ENCODE measurements around the gene CAPN10.

Gene CAPN10

GRCh38 chr2:240604291-240604938 lies 17.9 kb downstream of the CAPN10 start:
- no peak for DNase-seq

- no peak for DNase-seq
Measured at GRCh38 chr2:240604939-240605716, 18.6 kb downstream of the CAPN10 start.

DNA sequence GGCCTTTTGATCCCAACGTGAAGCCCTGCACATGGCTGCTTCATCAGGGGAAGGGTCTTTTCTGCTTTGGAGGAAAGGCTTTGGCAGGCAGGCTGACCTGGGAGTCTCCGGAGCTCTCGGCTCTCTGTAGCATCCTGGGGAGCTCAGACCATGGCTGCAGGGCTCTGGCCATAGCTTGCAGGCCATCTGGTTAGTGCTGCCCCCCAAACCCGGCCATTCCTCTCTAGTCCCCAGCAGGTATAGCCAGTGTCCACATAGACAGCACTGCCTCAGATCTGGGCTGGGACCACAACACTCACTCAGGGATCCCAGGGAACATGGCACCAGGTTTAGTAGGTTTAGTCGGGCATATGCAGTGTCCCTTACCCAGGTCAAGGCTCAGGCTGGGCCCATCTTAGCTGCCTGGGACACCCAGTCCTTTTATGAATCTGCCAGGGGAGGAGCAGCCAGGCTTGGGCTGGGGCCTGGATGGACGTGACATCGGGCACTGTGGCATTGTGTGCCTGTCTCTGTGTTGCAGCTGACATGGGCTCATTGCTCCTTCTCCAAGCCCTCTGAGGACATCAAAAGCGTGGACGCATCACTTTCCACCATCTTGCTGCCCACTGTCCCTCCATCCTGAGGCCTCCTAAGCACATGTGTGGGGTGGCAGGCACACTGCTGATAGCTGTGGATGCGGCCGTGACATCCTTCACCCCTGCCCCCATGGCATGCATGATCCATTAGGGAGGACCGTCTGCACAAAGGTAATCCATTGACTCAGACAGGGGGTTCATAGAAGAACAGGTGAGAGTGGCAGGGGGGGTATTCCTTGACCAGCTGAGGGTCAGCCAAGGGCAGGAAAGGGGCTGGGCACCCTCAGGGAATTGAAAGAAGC lies 19.6 kb downstream of the CAPN10 start:
- no peak for DNase-seq

DNA sequence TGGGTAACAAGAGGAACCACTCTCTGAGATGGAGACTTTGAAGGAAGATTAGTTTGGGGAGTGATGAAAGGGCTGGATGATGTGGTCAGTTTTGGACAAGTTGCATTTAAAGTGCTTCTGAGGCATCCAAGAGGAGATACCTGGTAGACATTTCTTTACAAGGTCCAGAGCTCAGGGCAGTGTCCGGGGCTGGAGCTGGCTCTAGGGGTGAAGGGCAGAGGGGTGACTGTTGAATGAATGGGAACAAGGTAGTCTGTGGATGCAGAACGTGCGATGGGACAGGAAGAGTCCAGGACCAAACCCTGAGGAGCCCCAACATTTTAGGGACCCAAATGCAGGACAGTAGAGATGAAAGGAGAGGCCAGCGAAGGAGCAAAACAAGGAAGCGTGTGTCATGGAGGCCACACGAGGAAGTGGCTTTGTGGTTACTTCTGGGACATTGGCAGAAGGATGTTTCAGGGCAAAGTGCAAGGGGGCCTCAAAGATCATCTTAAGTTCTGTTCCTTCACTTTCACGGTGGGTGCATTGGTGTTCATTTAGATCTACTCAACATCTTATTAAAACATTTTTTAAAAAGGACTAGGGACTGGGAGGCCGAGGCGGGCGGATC lies 25.2 kb downstream of the CAPN10 start:
- no peak for DNase-seq

GRCh38 chr2:240613781-240614180 lies 27.2 kb downstream of the CAPN10 start:
- no peak for DNase-seq

DNA sequence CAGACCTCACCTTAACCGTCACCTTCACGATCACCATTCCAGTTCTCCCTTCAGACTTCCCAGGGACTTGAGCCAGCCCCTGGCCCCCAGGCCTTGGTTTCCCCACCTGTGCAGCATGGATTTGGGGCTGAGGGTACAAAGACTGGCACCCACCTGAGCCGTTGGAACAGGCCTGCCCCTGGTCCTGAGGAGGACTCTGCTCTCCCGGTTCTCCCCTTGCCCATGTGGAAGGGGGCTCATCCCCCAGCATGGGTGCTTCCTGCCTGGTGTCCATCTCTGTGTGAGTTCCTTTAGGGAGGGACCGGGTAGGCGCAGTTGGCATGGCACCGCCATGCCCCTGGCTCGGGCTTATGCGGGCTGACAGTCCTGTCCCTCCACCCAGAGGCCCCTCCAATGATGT lies 27.9 kb downstream of the CAPN10 start:
- DNase-seq: no peak

GRCh38 chr2:240615396-240615795 lies 28.9 kb downstream of the CAPN10 start:
- DNase-seq: no peak

DNA sequence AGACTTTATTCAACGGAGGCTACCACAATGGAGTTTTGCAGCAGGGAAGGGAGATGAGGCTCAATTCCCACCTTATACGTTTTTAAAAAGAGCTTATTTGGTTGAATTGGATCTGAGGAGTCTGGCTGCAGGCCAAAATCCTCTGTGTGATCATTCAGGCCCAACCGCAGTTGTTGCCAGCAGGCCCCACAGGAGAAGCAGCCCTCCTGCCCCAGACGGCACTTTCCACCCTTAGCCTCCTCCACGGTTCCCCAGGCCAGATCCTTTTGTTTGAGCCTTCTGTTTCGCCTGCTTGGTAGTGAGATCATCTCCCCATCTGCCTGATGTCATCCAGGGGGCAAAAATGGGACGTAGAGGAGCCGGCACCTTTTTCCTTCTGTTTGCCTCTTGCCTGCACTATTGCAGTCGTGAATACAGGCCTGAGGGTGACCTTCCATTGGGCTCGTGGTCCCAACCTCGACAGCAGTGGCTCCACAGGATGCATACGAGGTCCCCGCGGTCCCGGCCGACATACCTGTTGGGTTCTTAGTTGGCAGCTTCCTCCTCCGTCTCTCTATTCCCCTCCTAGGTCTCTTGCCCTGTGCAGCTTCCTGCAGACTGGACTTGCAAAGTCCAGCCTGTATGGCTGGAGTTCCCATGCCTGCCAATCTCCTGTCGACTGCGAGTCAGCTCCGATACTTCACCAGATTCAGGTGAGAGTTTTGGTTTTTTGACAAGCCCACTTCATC lies 29.4 kb downstream of the CAPN10 start:
- DNase-seq: no peak

- peak; percentile 13 for DNase-seq
Measured at GRCh38 chr2:240616860-240617666, 30.5 kb downstream of the CAPN10 start.

DNA sequence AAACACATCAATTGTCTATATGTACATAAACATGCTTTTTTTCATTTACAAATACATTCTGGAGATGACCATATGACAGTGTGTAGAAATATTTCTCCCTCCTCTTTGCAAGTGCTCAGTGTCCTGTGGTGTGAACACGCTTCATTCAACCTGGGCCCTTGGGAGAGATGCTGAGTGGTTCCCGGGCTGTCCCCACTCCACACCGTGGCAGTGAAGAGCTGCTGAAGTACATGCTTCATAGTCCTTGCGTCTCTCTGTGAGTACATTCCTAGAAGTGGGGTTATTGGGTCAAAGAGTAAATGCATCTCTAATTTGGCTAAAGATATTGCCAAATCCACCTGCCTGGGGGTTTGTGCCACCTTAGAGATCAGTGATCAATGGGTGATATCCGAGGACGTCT lies 32.2 kb downstream of the CAPN10 start:
- no peak for DNase-seq

- no peak for DNase-seq
Measured at GRCh38 chr2:240619506-240620148, 33.1 kb downstream of the CAPN10 start.

DNA sequence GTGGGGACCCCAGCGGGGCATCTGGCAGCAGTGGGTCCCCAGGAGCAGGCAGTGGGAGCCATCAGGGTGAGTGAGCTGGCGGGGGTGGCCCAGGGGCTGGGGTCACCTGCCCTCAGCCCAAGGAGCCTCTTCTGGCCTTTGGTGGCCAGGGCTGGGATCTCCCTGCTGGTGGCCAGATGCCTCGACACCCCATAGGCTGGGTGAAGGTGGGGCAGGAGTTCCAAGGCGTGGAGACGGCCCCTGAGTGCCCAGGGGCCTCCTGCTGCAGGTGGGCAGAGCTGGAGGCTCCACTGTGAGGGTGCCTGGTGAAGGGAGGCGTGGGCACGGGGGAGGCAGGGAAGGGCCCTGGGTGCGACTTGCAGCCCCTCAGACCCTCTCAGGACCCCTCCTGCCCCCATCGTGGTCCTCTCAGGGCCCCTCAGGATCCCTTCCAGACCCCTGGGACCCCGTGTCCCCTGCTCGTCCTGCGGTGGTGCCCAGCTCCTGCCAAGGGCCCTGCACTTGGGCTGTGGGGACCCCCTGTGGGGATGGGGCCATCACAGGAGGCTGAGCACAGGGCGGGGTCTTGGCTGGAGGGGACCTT lies 33.7 kb downstream of the CAPN10 start:
- no peak for DNase-seq

DNA sequence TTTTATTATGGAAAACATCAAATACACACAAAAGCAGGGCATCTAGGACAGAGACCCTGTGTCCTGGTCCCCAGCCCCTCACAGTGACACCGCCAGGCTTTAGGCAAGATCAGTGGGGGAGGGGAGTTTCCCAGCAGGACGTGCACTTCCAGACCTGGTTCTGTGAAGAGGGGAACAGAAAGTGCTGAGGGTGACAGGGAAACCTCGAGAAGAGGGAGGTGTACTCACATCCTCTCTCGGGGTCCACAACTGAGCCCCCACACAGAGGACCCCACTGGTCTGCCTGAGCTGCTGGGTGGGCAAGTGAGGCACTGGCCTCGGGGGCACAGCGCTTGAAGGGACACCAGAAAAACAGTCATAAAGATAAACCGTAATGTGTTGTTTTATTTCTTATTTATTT lies 34.3 kb downstream of the CAPN10 start:
- DNase-seq: no peak

DNA sequence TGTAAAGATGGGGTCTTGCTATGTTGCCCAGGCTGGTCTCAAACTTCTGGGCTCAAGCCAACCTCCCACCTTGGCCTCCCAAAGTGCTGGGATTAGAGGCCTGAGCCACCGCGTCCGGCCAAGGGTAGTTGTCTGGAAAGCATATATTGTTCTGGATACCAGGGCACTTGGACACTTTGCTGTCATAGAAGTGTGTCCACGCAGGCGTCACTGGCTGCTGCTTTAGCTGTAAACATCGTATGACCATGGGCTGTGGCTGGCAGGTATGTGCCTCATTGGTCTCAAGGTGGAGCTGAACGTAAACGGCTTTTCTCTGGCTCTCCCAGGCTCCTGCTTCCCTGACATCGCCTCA lies 35.5 kb downstream of the CAPN10 start:
- DNase-seq: no peak

DNA sequence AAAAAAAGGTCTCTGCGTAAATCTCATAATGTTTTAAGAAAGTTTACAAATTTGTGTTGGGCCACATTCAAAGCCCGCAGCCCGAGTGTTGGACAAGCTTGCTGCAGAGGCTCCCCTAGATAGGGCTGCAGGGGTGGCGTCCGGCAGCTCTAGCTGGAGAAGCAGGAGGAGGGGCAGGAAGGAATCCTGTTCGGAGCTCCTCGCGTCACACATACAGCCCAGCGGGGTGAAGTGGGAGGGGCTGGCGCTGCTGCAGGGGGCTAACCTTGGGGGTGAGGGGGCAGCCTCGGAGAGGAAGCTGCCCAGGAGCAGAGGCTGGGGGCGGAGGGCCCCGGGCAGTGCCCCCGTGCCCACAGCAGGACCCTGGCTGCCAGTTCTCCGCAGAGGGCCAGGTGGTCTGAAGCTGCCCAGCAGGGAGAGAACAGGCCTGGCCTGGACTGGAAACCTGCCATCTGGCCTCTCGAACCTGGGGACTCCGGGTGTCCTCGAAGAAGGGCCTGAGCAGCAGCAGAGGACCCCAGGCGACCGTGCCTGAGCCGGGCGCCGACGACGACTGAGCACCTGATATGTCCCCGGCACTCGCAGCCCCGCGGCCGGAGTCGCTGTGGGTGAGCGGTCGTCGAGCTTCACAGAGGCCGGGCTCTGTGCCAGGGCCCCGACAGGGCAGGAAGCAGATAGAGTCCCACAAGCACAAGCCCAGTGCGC lies 36.1 kb downstream of the CAPN10 start:
- peak; percentile 53 for DNase-seq

GRCh38 chr2:240623531-240624010 lies 37.0 kb downstream of the CAPN10 start:
- no peak for DNase-seq

GRCh38 chr2:240624011-240624949 lies 37.7 kb downstream of the CAPN10 start:
- no peak for DNase-seq

DNA sequence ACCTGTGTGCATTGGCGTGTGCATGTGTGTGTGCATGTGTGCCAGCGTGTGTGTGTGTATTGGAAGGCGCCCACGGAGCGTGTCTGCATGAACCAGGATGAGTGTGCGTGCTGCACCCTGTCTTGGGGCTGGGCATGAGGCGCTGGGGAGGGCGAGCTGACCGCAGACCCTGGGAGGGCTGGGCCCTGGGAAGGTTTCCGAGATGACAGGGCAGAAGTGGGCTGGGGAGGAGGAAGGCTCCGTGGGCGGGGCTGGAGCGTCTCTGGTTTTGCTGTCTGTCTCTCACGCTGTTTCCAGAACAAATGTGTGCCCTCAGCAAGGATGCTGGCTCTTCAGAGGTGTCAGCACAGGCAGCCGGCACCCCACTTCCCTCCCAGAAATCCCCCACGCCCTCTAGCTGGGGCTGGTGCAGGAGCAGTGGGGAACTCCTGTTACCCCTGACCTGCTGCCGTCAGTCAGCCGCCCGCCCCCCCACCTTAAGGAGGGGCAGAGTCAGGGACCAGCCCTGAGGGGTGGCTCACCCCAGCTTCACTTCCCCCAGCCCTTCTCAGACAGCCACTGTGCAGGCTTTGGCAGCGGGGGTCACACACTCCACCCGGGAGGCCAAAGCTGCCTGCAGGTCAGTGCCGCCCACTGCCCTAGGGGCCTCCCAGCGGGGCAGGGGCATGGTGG lies 38.6 kb downstream of the CAPN10 start, which contains the start of gene GPR35:
Gene GPR35, plus strand, starts transcription at position 531 of the 672 bp plus-strand sequence. CDS start 4,473 bp downstream, outside the sequence.
- DNase-seq: peak; percentile 47
